ENCODE results near the gene ZNRF4. TPM values are rescaled to one million over a fixed set of nuclear protein-coding genes. Genes with fewer than 3 reads are reported as not detected.

The ZNRF4 gene
- total and polyA plus RNA-seq, 2 donors (not counting 3 experiments of a cell fraction or from before 2014, with no cell fraction given): not detected

GRCh38 chr19:5501907-5502306 is 46.7 kb downstream of the ZNRF4 start:
- Histone ChIP-seq H3K79me2 (ENCODE audit: control insufficient read depth, insufficient read depth, low read length) (no peaks in the 10 kb centered on the region), H3K9me3 (replicated peaks; ENCODE audit: control insufficient read depth, insufficient read depth, low read length) (peaks cover 3% of the 10 kb centered on the region), H2AFZ (ENCODE audit: low read depth, low read length) (no peak overlapping the region), H3K4me2 (ENCODE audit: insufficient read depth, low read length) (no peak overlapping the region), H3K27me3 (ENCODE audit: control insufficient read depth in 2 of 2, insufficient read depth in 2 of 2, low read length in 2 of 2) (peaks cover 0 to 3% of the 10 kb centered on the region in 2 experiments), H4K20me1 (replicated peaks; ENCODE audit: control insufficient read depth, extremely low read depth, insufficient read depth, low read length) (no peaks in the 10 kb centered on the region), H3K4me3 (replicated peaks in 1 of 3; ENCODE audit: insufficient read depth in 1 of 3, low read depth in 1 of 3, low read length in 3 of 3) (no peak overlapping the region), H3K9ac (replicated peaks; ENCODE audit: extremely low read depth, insufficient read depth, low read length) (no peak overlapping the region), H3K27ac (ENCODE audit: insufficient read depth, low read depth, low read length) (no peak overlapping the region), H3K9me1 (replicated peaks; ENCODE audit: control insufficient read depth, extremely low read depth, insufficient read depth, low read length) (no peaks in the 10 kb centered on the region), H3K4me1 (ENCODE audit: control insufficient read depth, extremely low read depth, insufficient read depth, low read length) (no peaks in the 10 kb centered on the region), H3K36me3 (ENCODE audit: control insufficient read depth in 2 of 2, extremely low read depth in 1 of 2, insufficient read depth in 2 of 2, low read length in 2 of 2) (no peaks in the 10 kb centered on the region)
- ChIA-PET CTCF (no interaction called here), POLR2A (no interaction called here)
- dilution Hi-C loops (cut with MboI; ENCODE audit: extremely low pct_ligation_motif_present, low sequenced_read_pairs) (no loop called here), intact Hi-C loops (cut with micrococcal nuclease) (no loop called here)
- no peak for FAIRE-seq
- no peak for DNase-seq (ENCODE audit: low read depth, low spot score)
- TF ChIP-seq CTCF (IDR thresholded peaks at IDR 0.05; ENCODE audit: extremely low read depth in 1 of 2, insufficient read depth in 1 of 2, low read depth in 1 of 2, low read length in 2 of 2) (no peak), POLR2AphosphoS5 (IDR thresholded peaks at IDR 0.05; ENCODE audit: insufficient read depth, low read depth, low read length) (no peak), MYC (IDR thresholded peaks at IDR 0.05; ENCODE audit: low read depth, low read length) (no peak), FOS (IDR thresholded peaks at IDR 0.05; ENCODE audit: borderline replicate concordance, insufficient read depth, low read length) (no peak), JUN (IDR thresholded peaks at IDR 0.05; ENCODE audit: borderline replicate concordance, insufficient read depth, insufficient read length, low read depth) (no peak), POLR2A (IDR thresholded peaks at IDR 0.05; ENCODE audit: low read depth, low read length) (no peak), MAX (IDR thresholded peaks at IDR 0.05; ENCODE audit: insufficient read depth, insufficient read length) (no peak), EZH2 (IDR thresholded peaks at IDR 0.05; ENCODE audit: borderline replicate concordance, low read depth, low read length, severe bottlenecking) (no peak), GATA2 (IDR thresholded peaks at IDR 0.05; ENCODE audit: insufficient read depth, insufficient read length, low read depth, low read length) (no peak)
- no TSS peak for BruUV-seq (replicated peaks)
